ENCODE measurements around the gene TBCD. TPM values are rescaled to one million over a fixed set of nuclear protein-coding genes. Genes with fewer than 3 reads are reported as not detected.

TBCD gene
- total RNA-seq, 2 donors from 2014 or later, result 64.0 to 123 TPM

DNA sequence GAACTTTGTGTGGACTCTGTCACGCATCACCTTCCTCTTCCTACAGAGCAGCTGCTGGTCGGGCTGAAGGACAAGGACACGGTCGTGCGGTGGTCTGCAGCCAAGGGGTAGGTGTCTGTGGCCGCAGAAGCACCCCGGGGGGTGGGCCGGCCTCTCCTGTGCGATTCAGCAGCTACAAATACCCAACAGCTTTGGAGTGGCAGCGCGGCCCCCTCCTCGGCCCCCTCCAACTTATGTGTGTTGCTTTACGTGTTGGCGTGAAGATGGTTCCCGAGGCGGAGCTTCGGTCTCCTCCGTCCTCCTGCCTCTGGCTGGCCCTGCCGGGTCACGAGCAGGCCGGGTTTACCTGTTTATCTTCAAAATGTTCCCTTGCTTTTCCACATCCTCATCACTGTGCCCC is 55.7 kb downstream of the TBCD start:
- 90% methylated on average over 21 of the region's 21 CpGs for WGBS
- Histone ChIP-seq H3K9me3 (no peaks in the 10 kb centered on the region), H3K4me1 (replicated peaks) (no peaks in the 10 kb centered on the region), H3K27ac (no peak overlapping the region), H3K27me3 (replicated peaks; ENCODE audit: insufficient read depth) (no peaks in the 10 kb centered on the region), H3K4me3 (no peak overlapping the region), H3K36me3 (no peaks in the 10 kb centered on the region)
- intact Hi-C loops (cut with DNase I), result loop anchor here (5.0 kb wide), 1 partner anchor 65 kb away; no protein-coding TSS in a partner anchor
- TF ChIP-seq POLR2AphosphoS5 (IDR thresholded peaks at IDR 0.05) (no peak), POLR2A (IDR thresholded peaks at IDR 0.05) (no peak)
- TF ChIP-seq, protein P1, sequence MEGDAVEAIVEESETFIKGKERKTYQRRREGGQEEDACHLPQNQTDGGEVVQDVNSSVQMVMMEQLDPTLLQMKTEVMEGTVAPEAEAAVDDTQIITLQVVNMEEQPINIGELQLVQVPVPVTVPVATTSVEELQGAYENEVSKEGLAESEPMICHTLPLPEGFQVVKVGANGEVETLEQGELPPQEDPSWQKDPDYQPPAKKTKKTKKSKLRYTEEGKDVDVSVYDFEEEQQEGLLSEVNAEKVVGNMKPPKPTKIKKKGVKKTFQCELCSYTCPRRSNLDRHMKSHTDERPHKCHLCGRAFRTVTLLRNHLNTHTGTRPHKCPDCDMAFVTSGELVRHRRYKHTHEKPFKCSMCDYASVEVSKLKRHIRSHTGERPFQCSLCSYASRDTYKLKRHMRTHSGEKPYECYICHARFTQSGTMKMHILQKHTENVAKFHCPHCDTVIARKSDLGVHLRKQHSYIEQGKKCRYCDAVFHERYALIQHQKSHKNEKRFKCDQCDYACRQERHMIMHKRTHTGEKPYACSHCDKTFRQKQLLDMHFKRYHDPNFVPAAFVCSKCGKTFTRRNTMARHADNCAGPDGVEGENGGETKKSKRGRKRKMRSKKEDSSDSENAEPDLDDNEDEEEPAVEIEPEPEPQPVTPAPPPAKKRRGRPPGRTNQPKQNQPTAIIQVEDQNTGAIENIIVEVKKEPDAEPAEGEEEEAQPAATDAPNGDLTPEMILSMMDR (IDR thresholded peaks at IDR 0.05), result no peak
- no peak for DNase-seq (ENCODE audit: low spot score)

DNA sequence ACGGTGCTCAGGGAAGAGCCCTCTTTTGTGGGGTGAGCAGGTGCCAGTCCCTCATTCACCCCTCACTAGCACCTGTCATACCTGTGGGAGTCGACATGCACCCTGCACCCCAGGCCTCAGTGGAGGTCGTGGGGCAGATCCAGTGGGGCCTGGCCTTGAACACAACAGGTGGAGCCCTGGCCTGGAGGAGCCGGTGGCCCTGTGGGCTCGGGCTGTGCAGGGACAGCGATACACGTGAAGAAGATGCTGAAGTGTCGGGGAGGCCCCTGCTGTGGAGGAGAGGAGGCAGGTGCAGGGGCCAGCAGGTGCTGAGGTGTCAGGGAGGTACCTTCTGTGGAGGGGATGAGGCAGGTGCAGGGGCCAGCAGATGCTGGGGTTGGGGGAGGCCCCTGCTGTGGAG is 56.1 kb downstream of the TBCD start:
- Histone ChIP-seq H3K36me3 (no peaks in the 10 kb centered on the region), H3K4me1 (replicated peaks) (no peaks in the 10 kb centered on the region), H3K9me3 (no peaks in the 10 kb centered on the region), H3K27ac (no peak overlapping the region), H3K27me3 (replicated peaks; ENCODE audit: insufficient read depth) (no peaks in the 10 kb centered on the region), H3K4me3 (no peak overlapping the region)
- no peak for TF ChIP-seq POLR2AphosphoS5 (IDR thresholded peaks at IDR 0.05)
- intact Hi-C loops (cut with DNase I), result loop anchor here (5.0 kb wide), 1 partner anchor 64 kb away; no protein-coding TSS in a partner anchor
- DNase-seq (ENCODE audit: low spot score), result no peak
- 90% methylated on average over 8 of the region's 8 CpGs for WGBS

DNA sequence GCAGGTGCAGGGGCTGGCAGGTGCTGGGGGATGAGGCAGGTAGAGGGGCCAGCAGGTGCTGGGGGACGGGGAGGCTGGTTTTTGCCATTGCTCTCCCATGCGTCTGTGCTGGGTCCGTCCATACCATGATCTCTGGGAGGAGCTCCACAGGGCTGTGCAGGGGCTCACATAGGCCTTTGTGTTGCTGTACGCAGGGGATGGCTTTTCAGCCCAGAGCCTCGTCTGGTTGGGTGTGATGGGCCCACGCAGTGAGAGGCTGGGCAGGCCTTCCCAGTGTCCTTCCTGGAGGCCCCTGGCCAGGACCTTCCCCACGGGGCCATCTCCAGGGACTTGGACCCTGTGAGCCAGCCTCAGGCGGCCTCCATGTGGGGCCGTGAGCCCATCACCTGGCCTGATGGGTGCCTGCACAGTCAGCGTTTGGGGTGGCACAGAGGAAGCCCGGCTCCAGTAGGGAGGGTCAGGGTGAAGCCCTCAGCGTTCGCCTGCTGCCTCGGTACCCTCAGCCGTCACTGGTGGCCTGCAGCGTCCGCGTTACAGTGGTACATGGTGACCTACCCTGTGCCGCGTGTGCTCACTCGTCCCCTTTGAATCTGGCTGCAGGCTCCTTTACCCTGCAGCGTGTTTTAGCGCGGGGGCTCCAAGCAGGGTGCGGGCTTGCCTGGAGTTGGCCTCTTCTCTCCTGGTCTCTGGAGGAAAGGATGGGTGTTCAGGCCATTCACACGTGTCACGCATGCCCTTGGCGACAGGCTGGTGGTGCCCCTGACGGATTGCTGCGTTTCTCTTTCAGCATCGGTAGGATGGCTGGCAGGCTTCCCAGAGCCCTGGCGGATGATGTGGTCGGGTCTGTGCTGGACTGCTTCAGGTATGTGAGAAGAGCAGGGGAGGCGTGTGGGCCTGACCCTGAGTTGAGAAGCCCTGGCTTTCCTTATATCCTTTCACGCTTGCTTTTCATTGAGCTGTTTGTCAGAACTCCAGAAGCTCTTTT is 57.3 kb downstream of the TBCD start:
- Histone ChIP-seq H3K27ac (no peak overlapping the region), H3K27me3 (replicated peaks; ENCODE audit: insufficient read depth) (no peaks in the 10 kb centered on the region), H3K9me3 (no peaks in the 10 kb centered on the region), H3K36me3 (no peaks in the 10 kb centered on the region), H3K4me3 (no peak overlapping the region), H3K4me1 (replicated peaks) (no peaks in the 10 kb centered on the region)
- intact Hi-C loops (cut with DNase I), result loop anchor here (5.0 kb wide), 1 partner anchor 63 kb away; no protein-coding TSS in a partner anchor
- WGBS, result 86% methylated on average over 34 of the region's 35 CpGs
- no peak for DNase-seq (ENCODE audit: low spot score)
- TF ChIP-seq, protein P1 (IDR thresholded peaks at IDR 0.05), result no peak

DNA sequence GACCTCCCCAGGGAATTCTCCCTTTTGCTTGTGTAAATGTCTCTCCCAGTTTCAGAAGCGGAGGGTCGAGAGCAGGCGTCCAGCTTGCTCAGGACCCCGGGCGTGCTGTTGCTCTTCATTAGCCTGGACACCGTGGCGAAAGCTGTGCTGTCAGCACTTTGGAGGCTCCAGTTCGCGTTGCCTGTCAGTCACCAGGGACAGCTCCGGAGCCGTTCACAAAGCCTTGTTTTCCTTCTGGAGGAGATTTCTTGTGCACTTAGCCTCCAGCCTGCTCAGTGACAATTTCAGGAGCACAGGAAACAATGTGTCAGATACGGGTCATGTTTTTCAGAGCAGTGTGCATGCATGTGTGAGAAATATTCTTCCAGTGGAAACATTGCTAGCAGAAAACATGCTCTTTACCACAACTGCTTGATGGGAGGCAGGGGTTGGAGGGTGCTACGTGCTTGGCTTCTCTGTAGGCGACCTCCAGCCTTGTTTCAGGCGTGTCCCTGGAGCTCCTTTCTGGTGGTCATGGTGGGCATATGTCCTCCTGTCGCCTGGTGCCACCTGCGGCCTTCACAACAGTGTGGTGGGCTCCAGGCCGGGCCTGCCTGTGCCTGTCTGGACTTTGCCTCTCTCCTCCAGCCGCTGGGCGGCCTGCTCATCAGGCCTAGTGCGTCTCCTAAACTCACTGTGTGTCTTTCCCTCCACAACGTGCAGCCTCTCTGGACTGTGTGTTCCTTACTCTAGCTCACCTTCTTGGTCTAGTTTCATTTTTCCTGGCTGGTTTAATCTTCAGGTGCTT is 59.0 kb downstream of the TBCD start:
- Histone ChIP-seq H3K9me3 (no peaks in the 10 kb centered on the region), H3K27ac (no peak overlapping the region), H3K27me3 (replicated peaks; ENCODE audit: insufficient read depth) (no peaks in the 10 kb centered on the region), H3K36me3 (no peaks in the 10 kb centered on the region), H3K4me1 (replicated peaks) (no peaks in the 10 kb centered on the region), H3K4me3 (no peak overlapping the region)
- DNase-seq (ENCODE audit: low spot score), result no peak
- intact Hi-C loops (cut with DNase I), result no loop called here
- TF ChIP-seq POLR2A (IDR thresholded peaks at IDR 0.05), result no peak
- TF ChIP-seq, protein P1 (IDR thresholded peaks at IDR 0.05), result no peak
- TF ChIP-seq POLR2AphosphoS5 (IDR thresholded peaks at IDR 0.05), result no peak
- WGBS, result 90% methylated on average over 22 of the region's 22 CpGs

DNA sequence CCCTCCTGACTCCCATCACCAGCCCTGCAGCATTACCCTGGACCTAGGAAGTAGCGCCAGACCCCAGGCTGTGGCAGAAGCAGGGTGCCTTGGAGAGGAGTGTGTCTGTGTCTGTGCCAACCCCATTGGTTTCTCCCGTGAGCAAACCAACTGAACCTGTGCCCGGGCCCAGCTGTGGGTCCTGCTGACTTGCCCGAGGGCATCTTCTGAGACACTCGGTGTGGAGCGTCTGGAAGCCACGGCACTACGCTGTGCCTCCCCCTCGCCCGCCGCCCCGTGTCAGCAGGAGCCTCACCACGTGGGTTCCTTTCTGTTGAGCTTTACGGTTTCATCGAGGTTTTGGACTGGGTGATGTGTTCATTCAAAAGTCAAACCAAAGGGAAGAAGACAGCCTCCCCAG is 60.2 kb downstream of the TBCD start:
- Histone ChIP-seq H3K4me3 (no peak overlapping the region), H3K9me3 (no peaks in the 10 kb centered on the region), H3K27me3 (replicated peaks; ENCODE audit: insufficient read depth) (no peaks in the 10 kb centered on the region), H3K36me3 (no peaks in the 10 kb centered on the region), H3K27ac (no peak overlapping the region), H3K4me1 (replicated peaks) (no peaks in the 10 kb centered on the region)
- DNase-seq (ENCODE audit: low spot score), result no peak
- intact Hi-C loops (cut with DNase I), result no loop called here
- WGBS, result 83% methylated on average over 15 of the region's 15 CpGs
- TF ChIP-seq POLR2A (IDR thresholded peaks at IDR 0.05) (no peak), POLR2AphosphoS5 (IDR thresholded peaks at IDR 0.05) (no peak)
- TF ChIP-seq, protein P1 (IDR thresholded peaks at IDR 0.05), result no peak
